Loucy (cell line): ENCODE data around the gene ABHD2.

ENCODE experiments used
- CTCF ChIP-seq: fragments of 200-600 bp; sonication (generic); conservative IDR thresholded peaks from 2 replicates; pipeline ENCODE4 v1.5.1; 2014; ENCODE audit warnings: mild to moderate bottlenecking, antibody characterized with exemption, low read length
- EZH2phosphoT487 ChIP-seq: fragments of 200-600 bp; IDR thresholded peaks from 2 replicates; pipeline ENCODE4 v1.6.1; 2018; ENCODE audit warnings: antibody characterized with exemption, mild to moderate bottlenecking, moderate library complexity, borderline replicate concordance

- no peak for TF ChIP-seq CTCF
- no peak for TF ChIP-seq EZH2phosphoT487
Measured at GRCh38 chr15:89096664-89097063, 8.4 kb downstream of the ABHD2 start.
